ENCODE results near the gene S100A1.
A peak's percentile ranks its signal among the peaks of the same experiment; 100 is the strongest.

Gene S100A1

GRCh38 chr1:153612755-153613331 is 15.4 kb upstream of the S100A1 start, which contains the start of gene S100A16:
Gene S100A16, minus strand, starts transcription at chr1:153613137. Its CDS starts 4,986 bp downstream, at chr1:153608151.
- no peak for TF ChIP-seq JUND (IDR thresholded peaks at IDR 0.05; ENCODE audit: low read depth)
- in situ Hi-C loops (cut with HindIII; ENCODE audit: low pct_unique_long_range_greater_than_20kb, low sequenced_read_pairs): no loop called here
- peak; percentile 90 to 92 for DNase-seq (ENCODE audit: low read depth in 1 of 2, low spot score in 1 of 2)

DNA sequence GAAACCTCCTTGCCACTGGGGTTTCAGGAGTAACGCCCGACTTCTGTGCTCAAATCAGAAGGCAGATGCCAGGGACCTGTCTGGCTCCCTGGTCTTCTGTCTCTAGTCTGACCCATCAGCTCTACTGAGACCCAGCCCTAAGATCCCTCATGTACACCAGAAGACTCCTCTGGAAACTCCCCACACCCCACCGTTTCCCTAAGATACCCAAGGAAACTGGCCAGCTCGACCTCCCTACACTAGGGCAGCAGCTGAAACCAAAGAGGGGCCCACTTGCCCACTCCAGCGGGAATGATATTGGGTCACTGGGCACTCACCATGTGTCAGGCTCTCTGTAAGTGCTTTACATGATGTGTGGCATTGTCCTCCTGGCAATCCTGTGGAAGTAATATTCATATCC is 14.8 kb upstream of the S100A1 start:
- no peak for TF ChIP-seq JUND (IDR thresholded peaks at IDR 0.05; ENCODE audit: low read depth)
- no peak for DNase-seq (ENCODE audit: low read depth in 1 of 2, low spot score in 1 of 2)
- in situ Hi-C loops (cut with HindIII; ENCODE audit: low pct_unique_long_range_greater_than_20kb, low sequenced_read_pairs): no loop called here

DNA sequence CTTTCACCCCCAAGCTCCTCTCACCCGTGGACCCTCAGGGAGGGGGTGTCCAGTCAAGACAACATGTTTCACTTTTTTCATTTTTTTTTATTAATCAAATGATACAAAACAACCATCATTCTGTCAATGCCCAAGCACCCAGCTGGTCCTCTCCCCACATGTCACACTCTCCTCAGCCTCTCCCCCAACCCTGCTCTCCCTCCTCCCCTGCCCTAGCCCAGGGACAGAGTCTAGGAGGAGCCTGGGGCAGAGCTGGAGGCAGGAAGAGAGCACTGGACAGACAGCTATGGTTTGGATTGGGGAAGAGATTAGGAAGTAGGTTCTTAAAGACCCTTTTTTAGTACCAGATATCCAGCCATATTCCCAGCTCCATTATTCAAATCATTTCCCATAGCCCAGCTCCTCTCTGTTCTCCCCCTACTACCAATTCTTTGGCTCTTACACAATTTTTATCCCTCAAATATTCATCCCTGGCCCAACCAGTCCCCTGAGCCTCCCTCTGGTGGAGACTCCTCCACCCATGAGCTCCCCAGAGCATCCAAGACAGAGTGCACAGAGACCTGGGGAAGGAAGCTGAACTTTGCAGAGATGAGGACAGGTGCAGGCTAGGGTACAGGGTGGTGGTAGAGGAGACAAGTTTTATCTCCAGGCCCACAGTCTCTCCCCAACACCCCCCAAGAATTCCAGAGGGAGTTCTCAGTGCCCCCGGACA is 13.9 kb upstream of the S100A1 start:
- no peak for TF ChIP-seq JUND (IDR thresholded peaks at IDR 0.05; ENCODE audit: low read depth)
- no peak for DNase-seq (ENCODE audit: low read depth in 1 of 2, low spot score in 1 of 2)
- in situ Hi-C loops (cut with HindIII; ENCODE audit: low pct_unique_long_range_greater_than_20kb, low sequenced_read_pairs): no loop called here

- no peak for DNase-seq (ENCODE audit: low read depth in 1 of 2, low spot score in 1 of 2)
- in situ Hi-C loops (cut with HindIII; ENCODE audit: low pct_unique_long_range_greater_than_20kb, low sequenced_read_pairs): no loop called here
- TF ChIP-seq JUND (IDR thresholded peaks at IDR 0.05; ENCODE audit: low read depth): no peak
Observed at GRCh38 chr1:153614906-153615305, 13.3 kb upstream of the S100A1 start.

DNA sequence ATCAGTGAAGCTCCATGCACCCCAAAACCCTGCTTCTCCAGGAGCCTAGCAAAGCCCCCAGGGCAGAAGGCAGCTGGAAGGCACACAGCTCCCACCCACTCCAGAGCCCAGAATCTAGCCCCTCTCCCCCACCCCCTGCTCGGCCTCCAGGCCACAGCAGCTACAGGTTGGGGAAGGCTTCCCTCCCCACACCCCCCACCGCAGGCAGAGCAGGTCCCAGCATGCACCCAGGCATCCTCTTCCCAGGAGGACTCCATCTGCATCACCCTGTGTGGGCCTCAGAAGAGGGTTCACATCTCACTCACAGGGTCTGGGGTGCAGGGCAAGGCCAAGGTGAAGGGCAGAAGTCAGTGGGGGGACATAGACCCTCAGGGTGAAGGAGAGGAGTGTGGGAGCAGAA is 12.8 kb upstream of the S100A1 start:
- no peak for DNase-seq (ENCODE audit: low read depth in 1 of 2, low spot score in 1 of 2)
- in situ Hi-C loops (cut with HindIII; ENCODE audit: low pct_unique_long_range_greater_than_20kb, low sequenced_read_pairs): no loop called here
- no peak for TF ChIP-seq JUND (IDR thresholded peaks at IDR 0.05; ENCODE audit: low read depth)

- no peak for TF ChIP-seq JUND (IDR thresholded peaks at IDR 0.05; ENCODE audit: low read depth)
- in situ Hi-C loops (cut with HindIII; ENCODE audit: low pct_unique_long_range_greater_than_20kb, low sequenced_read_pairs): no loop called here
- DNase-seq (ENCODE audit: low read depth in 1 of 2, low spot score in 1 of 2): no peak
Observed at GRCh38 chr1:153616144-153616916, 11.9 kb upstream of the S100A1 start, which contains the start of gene S100A14. Gene S100A14, minus strand, starts transcription at chr1:153616325. Its CDS starts 467 bp downstream, at chr1:153615858.

DNA sequence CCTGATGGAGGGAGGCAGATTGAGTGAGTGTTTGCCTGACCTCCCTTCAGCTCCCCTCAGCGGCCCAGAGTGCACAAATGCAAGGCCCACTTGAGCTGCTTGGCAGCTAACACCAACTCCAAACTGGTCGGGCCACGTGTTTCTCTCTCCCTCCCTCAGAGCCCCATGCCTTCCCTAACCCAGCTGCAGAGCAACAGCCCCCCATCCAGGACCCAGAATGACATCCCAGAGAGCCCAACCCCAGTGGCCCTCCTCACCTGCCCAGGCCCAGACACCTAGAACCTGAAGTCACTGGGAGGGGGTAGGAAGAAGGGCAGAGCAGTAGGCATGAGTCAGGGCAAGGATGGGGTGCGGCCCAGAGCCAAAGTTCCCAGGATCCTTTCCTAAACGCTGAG is 11.3 kb upstream of the S100A1 start:
- no peak for TF ChIP-seq JUND (IDR thresholded peaks at IDR 0.05; ENCODE audit: low read depth)
- in situ Hi-C loops (cut with HindIII; ENCODE audit: low pct_unique_long_range_greater_than_20kb, low sequenced_read_pairs): no loop called here
- no peak for DNase-seq (ENCODE audit: low read depth in 1 of 2, low spot score in 1 of 2)

DNA sequence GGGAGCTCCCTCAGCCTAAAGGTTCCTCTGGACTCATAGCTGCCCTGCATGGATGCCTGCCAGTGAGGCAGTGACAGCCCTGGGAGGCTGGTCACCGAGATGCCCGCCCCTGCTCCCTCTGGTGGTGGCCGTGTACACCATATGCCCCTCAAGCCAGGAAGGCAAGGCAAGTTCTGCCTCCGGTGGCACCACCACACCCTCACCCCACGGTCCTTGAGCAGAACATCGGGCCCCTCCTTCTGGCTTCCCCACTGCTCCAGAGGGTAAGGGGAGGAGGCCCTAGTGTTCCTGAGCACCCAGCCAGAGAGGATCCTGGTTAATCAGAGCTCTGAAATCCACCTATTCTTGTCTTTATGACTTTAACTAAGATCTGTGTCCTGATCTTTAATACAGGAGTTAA is 10.6 kb upstream of the S100A1 start:
- no peak for DNase-seq (ENCODE audit: low read depth in 1 of 2, low spot score in 1 of 2)
- no peak for TF ChIP-seq JUND (IDR thresholded peaks at IDR 0.05; ENCODE audit: low read depth)
- in situ Hi-C loops (cut with HindIII; ENCODE audit: low pct_unique_long_range_greater_than_20kb, low sequenced_read_pairs): no loop called here

DNA sequence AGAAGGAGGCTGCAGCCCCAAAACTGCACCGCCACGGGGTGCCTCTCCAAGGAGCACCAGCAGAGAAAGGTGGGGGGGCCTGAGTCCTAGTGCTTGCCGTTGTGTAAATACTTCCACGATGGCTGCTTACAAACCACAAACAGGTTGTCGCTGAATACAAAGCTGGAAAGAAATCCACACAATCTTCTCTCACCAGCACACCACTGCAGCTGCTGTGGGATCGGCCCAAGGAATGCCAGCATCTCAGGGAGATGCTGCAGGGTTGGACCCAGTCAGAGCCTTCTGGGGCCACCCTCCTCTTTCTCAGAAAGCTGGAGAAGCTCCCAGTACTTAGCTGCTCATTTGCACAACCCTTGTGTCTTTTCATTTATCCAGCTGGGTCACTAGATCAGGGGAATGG is 9.1 kb upstream of the S100A1 start:
- in situ Hi-C loops (cut with HindIII; ENCODE audit: low pct_unique_long_range_greater_than_20kb, low sequenced_read_pairs): no loop called here

GRCh38 chr1:153623101-153623500 is 5.1 kb upstream of the S100A1 start:
- no peak for DNase-seq (ENCODE audit: low read depth in 1 of 2, low spot score in 1 of 2)
- in situ Hi-C loops (cut with HindIII; ENCODE audit: low pct_unique_long_range_greater_than_20kb, low sequenced_read_pairs): no loop called here
- no peak for TF ChIP-seq JUND (IDR thresholded peaks at IDR 0.05; ENCODE audit: low read depth)

More for the DNA sequence above, 9.1 kb upstream of the S100A1 start:
- TF ChIP-seq JUND (IDR thresholded peaks at IDR 0.05; ENCODE audit: low read depth): no peak
- no peak for DNase-seq (ENCODE audit: low read depth in 1 of 2, low spot score in 1 of 2)

GRCh38 chr1:153624965-153625611 is 3.1 kb upstream of the S100A1 start:
- in situ Hi-C loops (cut with HindIII; ENCODE audit: low pct_unique_long_range_greater_than_20kb, low sequenced_read_pairs): no loop called here
- TF ChIP-seq JUND (IDR thresholded peaks at IDR 0.05; ENCODE audit: low read depth): no peak
- no peak for DNase-seq (ENCODE audit: low read depth in 1 of 2, low spot score in 1 of 2)

- DNase-seq (ENCODE audit: low read depth in 1 of 2, low spot score in 1 of 2): no peak
- in situ Hi-C loops (cut with HindIII; ENCODE audit: low pct_unique_long_range_greater_than_20kb, low sequenced_read_pairs): no loop called here
- no peak for TF ChIP-seq JUND (IDR thresholded peaks at IDR 0.05; ENCODE audit: low read depth)
Observed at GRCh38 chr1:153626477-153626903, 1.7 kb upstream of the S100A1 start.
